ENCODE measurements around the gene NBEA.
"Not testable (repeated sequence)": the region's sequence is repeated elsewhere in the genome, so short reads cannot be mapped to it uniquely, and the experiment has no call there.

The NBEA gene

DNA sequence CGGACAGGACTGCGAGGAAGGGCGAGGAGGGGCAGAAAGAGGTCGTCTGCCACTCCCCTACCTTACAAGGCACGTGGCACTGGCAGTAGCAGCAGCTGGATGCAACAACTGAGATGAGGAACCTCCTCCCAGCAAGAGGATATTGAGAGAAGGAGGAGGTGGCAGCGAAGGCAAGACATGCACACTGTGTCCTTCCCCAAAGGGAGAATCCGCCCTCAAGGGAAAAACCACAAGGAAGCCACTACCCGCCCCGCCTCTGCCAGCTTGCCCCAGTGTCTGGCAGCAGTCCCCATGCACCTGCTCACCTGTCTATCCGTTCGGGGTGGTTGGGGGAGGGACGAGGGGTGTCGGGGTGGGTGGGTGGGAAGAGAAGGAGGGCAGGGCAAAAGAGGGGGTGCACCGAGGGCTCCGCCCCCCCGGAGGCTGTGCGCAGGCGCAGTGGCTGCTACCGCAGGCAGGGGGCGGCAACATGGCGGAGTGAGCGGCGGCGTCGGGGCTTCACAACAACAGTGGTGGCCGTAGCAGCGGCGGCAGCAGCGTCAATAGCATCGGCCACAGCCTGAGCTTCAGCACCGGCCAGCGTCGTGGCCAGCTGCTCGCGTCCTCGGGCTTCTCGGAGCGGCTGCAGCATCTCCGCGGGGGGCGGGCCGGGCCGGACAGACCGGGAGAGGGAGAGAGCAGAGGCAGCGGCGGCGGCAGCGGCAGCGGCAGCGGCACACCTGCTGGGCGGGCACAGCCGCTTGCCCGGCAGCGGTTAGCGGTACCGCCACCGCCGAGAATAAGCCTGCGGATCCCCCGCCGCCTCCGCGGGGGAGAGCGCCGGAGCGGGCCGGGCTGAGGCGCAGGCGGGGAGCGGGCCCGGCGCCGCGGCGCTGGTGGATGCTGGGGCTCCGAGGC is at the start of gene NBEA:
TSS of gene NBEA (plus strand) at position 436 of the 897 bp plus-strand sequence. CDS start 551 bp downstream, outside the sequence.
- DNase-seq, result peak; percentile 89

- DNase-seq, result no peak
Observed at GRCh38 chr13:34894756-34895155, 47.3 kb upstream of the NBEA start.

GRCh38 chr13:34897220-34897619 is 44.9 kb upstream of the NBEA start:
- DNase-seq, result no peak

DNA sequence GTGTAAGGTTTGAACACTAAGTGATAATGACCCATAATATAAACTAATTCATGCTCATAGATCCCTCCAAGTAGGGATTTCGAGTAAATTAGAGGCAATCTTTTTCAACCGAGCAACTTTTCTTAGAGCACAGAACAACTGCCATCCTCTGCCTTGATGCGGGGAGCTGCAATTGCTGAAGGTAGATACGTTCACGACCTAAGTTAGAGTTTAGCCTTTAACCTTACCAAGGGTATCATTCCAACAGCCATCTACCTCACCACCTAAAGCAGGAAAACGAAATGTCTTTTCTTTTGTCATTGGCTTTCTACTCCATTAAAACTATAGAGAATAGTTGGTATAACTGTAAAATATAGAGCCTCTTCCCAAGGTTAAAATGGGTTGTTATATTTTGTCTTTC is 42.2 kb upstream of the NBEA start:
- no peak for DNase-seq

DNA sequence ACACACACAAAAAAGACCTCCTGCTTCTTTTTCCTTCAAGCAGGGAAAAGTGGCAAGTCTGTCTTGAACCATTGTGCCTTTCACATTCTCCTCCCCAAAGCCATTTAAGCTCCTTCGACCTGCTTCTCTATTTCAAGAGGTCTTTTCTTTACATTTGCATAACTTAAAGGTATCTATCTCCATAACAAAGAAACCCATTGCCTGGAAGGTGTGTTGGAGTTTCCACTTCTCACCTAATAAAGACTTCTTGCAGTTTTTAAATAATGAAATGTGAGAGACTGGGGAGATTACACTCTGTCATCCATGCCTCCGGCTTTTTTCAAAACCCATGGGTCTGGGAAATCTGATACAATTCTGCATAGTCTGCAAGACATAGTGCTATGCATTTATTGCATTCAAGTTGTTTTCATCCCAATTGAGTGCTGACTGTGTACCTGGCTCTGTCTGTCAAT is 41.8 kb upstream of the NBEA start:
- no peak for DNase-seq

DNA sequence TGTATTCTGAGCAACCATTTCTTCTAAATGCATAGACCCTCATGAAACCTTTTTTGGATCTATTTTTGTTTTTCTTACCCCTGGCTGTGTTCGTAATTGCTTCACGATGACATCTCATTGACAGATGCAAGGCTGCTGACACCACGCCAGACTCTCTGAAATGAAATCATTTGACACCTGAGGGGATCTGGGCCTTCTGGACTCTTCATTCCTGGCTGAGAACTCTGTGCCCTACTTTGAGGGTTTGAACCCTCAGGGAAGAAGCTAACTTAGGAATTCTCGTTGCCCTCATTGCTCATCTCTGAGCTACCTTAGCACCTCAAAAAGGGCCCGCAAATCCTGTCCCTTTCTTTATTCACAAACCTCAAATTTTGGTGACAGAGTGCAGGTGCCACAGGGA is 40.5 kb upstream of the NBEA start:
- no peak for DNase-seq

DNA sequence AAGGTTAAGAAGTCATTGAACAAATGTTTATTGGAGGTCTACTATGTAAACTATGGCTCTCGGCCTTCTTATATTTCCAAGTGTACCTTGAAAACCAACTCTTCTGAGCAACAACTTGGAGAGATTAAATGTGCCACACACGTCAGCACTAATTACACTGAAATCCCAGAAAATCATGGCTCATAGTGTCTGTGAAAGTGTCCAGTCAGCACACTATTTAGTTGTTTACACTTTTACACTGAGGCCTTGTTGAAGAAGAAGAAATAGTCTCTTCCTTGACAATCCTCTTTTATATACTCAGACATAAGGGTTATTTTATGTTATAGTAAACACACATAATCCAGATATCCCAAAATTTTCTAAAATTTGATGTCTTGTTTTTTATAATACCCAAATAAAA is 30.9 kb upstream of the NBEA start:
- no peak for DNase-seq

DNA sequence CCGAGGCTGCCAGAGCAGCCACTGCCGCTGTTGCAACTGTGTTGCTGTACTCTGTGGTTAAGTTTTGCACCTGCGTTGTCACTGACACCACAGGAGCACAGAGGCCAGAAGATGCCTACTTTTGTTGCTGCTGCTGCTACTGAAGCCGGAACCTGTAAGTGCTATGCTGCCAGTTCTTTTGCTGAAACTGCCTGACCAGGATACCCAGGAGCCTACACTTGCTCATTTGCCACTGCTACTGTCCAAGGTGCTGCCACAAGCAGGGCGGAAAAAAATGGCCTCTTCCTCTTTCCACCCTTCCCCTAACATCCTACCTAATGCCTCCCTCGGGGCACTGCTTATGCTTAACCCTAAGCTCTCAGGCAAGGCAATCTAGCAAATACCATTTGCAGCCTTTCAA is 29.0 kb upstream of the NBEA start:
- DNase-seq, result no peak

DNA sequence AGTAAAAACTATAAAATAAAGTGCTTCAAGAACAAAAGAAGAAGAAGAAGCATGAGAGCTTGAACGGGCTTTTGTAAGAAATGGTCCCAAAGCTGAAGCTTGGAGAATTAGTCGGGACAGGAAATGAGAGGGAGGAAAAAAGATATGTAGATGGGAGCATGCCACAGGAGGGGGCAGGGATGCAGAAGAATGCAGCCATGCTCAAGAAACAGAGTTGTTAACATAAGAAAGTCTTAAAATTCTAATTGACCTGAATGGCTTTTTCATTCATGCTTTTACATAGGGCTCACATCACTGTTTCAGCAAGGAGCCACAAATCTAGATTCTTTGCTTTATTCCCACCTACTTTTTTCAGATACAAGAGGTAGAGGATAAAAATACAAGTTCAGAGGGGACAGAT is 27.7 kb upstream of the NBEA start:
- DNase-seq, result no peak

DNA sequence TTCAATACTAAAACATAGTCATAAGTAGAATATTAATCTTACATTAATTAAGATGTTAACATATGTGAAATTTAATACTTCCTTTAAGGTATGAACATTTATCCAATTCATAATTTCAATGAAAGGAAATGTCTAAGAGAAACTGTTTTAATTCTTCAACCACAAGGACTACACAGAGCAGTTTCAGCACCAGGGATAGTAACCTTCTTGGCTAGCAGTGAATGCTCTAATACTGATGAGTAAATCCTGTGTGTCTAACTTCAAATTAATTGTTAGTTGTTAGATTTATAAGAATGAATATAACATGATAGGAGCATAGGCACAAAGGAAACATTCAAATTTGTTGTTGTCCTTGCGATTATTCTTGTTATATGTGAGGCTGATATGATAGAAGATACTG is 15.6 kb upstream of the NBEA start:
- no peak for DNase-seq

DNA sequence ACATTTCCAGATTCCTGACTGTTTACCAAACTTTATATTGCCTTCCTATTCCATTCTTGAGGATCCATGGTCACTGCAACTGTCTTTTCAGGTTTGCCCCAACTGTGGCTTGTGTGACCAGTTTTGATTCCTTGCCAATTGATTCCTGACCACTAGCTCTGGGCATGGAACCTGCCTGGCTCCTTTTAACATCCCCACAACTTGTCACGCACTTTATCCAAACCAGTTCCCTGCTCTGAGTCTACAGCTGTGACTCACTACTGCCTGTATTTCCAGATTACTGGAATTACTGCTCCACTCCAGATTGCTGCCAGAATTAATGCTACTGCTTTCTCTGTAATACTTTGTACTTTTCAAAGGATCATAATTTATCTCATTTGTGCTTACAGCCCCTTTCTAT is 13.4 kb upstream of the NBEA start:
- DNase-seq, result not testable (repeated sequence)

- no peak for DNase-seq
Observed at GRCh38 chr13:34931572-34931971, 10.5 kb upstream of the NBEA start.

DNA sequence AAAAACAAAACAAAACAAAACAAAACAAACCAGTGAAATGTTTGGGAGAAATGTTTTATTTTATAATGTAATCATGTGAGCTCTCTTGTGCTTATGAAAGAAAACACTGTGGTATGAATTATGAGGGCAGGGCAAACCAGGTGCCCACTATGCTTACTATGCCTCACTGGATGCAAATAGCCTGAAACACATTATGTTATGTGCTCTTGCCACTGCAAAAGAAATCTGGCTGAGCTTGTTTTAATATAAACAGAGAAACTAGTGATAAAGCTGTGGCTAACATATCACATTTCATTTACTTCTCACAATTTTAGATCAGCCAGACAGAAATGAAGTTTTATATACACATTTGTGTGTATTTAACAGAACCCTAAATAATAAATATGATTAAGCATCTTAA is 8.7 kb upstream of the NBEA start:
- DNase-seq, result no peak

- no peak for DNase-seq
Observed at GRCh38 chr13:34933786-34934185, 8.3 kb upstream of the NBEA start.

DNA sequence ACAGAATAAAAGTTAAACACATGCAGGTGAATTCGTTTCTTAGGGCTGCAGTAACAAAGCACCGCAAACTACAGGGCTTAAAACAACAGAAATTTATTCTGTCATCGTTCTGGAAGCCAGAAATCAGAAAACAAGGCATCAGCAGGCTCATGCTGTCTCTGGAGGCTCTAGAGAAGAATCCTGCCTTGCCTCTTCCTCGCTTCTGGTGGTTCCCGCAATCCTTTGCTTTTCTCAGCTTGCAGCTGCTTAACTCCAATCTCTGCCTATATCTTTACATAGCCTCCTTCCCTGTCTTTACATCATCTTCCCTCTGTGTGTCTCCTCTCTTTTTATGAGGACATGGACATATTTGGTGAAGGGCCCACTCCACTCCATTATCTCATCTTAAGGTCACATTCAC is 6.2 kb upstream of the NBEA start:
- no peak for DNase-seq

GRCh38 chr13:34939771-34940170 is 2.3 kb upstream of the NBEA start:
- DNase-seq, result no peak

DNA sequence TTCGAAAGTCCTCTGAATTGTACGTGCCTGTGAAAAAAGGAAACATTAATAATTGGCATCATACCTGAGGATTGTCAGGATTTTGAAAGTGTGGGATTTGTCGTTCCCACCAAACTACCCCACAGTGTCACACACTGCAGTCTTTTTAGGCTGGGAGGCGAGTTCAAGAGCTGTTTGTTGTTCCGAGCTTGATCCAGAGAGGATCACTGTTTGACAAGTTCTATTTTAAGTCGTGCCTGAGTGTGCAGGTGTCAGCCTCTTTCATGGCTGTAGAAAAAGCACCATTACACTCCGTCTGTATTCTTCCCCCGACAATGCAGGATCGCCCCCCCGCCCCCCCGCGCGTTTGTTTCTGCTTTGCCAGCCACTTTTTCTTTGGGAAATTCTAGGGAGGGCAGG is 635 bp upstream of the NBEA start:
- DNase-seq, result no peak

DNA sequence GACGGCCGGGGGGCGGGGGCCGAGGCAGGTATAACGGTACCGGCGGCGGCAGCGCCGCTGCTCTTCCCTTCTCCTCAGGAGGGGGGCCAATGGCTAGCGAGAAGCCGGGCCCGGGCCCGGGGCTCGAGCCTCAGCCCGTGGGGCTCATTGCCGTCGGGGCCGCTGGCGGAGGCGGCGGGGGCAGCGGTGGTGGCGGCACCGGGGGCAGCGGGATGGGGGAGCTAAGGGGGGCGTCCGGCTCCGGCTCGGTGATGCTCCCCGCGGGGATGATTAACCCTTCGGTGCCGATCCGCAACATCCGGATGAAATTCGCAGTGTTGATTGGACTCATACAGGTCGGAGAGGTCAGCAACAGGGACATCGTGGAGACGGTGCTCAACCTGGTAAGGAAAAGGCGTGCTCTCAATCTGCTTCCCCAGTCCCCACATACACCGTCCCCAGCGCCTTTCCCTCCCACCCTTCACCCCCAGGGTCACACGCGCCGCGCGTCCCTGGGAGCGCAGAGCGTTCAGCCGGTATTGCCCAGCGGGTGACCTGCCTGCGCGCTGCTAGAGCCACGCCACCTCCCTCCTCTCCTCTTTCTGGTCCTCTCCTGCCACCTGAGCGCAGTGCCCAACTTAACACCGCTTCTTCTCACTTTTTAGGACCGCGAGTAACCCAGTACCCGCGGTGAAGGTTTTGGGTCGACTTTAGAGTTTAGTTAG is 814 bp downstream of the NBEA start:
- peak; percentile 28 for DNase-seq

DNA sequence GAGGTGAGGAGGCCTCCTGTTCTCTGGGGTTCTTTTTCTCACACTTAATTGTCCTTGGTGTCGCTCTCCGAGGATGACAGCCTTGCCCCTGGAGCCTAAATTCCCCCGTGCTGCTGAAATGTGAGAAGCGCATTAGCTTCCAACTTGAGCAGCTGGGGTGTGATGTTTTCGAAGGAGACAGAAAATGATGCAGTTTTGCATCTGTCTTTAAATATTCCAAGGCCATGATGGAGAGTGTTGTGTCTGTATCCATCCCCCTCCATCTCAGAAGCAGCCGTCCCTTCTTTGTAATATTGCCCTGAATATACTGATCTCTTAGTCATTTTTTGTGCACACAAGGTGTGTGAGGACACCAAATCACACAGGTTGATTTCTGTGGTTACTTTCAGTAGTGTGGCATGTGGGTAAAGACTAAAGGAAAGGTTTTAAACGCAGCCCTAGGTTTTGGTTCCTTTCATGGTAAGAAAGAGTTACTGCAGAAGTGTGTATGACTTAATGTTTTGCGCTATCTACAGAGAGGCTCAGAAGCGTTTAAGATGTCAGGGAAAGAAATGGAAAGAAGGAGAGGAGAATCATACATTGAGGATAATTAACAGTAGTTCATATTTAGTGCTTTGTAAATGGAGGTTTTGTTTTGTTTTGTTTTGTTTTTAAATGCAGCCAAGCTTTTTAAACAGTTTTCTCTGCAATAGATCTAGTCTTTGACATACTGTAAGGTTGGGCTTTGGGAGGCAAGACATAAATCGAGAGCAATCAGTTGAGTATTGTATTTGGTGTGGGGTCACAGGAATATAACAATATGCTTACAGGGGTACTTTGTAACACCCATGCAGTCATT is 1.6 kb downstream of the NBEA start:
- DNase-seq, result no peak

- no peak for DNase-seq
Observed at GRCh38 chr13:34944274-34944634, 2.2 kb downstream of the NBEA start.

DNA sequence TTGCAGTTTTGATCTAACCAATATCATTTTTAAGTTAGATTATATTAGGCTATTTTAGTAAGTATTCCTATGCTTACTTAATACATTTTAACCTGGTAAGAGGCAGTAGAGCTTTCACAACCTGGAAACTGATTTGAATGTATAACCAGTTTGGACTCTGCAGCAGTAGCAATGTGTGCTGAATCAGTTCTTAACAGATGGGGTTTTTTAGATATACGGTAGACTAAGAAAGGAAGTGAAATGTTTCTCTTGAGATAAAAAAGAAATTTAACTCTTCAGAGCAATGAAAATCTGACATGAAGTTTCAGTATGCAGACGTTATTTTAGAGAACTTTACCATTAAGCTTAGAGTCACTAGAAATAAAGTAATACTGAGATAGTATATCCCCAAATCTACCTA is 2.7 kb downstream of the NBEA start:
- no peak for DNase-seq

DNA sequence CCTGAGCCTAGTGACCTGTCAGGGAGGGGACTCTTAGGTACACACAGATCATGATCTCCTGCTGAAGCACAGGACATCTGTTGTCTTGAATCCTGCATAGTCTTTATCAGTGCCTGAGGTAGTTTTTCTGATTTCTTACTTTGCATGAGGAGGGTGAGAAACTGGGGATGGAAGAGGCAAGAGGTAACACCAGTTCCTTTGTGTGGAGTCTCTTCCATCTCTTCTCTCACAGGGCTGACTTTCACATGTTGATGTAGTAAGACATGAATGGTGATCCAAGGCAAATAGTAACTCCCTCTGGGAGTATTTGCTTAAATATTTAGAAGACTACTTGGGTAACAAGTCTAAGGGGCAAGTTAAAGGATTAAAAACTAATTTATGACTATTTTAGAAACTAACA is 9.5 kb downstream of the NBEA start:
- no peak for DNase-seq

DNA sequence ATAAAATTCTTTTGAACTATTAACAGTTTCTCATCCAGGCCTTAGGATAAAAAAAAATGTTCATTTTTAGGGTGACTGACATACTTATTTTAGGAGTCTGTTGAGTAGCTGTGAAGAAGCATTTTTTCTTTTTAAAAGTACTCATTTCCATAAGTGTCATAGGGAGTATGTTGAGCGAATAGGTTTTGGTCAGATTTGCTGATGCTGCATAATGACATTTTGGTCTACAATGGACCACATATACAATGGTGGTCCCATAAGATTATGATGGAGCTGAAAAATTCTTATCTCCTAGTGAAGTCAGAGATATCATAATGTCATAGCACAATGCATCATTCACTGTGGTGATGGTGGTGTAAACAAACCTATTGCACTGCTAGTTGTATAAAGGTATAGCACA is 17.4 kb downstream of the NBEA start:
- no peak for DNase-seq

Data from CD4-positive, alpha-beta T cell treated with Interleukin-6 for 4 hours (primary cell).